GM12873 (cell line): ENCODE measurements around the gene CD164.

Source experiments
- TF ChIP-seq, protein P1 (sequence below): IDR thresholded peaks from 2 replicates; pipeline ENCODE4 v1.5.1; 2012; ENCODE audit warnings: low read depth, mild to moderate bottlenecking, moderate library complexity, low read length, control low read depth; ENCODE audit not compliant: insufficient read depth; ENCODE audit errors: missing control alignments

CD164 gene

DNA sequence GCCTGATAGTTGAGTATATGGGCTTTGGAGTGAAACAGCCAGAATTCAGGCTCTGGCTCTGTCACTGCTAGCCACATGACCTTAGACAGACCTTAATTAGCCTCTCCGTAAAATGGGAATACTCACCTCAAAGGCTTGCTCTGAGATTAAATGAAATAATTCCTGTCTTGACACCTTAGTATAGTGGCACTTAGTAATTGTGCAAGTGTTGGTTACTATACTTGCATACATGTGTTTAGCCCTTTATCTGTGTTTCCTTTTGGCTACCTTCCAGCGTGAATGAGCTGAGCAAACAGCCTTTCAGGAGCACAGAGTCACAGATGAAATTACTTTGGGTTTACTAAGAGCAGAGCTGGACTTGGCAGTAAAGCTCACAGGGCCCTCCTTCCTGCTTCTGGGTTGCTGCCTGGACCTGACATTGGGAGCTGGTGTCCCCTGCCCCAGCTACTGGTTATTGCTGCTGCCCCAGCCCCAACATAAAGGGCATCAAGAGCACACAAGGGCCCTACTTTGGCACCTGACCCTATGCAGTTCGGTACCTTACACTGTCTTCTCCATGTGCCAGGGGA lies 32.8 kb downstream of the CD164 start:
- TF ChIP-seq, protein P1, sequence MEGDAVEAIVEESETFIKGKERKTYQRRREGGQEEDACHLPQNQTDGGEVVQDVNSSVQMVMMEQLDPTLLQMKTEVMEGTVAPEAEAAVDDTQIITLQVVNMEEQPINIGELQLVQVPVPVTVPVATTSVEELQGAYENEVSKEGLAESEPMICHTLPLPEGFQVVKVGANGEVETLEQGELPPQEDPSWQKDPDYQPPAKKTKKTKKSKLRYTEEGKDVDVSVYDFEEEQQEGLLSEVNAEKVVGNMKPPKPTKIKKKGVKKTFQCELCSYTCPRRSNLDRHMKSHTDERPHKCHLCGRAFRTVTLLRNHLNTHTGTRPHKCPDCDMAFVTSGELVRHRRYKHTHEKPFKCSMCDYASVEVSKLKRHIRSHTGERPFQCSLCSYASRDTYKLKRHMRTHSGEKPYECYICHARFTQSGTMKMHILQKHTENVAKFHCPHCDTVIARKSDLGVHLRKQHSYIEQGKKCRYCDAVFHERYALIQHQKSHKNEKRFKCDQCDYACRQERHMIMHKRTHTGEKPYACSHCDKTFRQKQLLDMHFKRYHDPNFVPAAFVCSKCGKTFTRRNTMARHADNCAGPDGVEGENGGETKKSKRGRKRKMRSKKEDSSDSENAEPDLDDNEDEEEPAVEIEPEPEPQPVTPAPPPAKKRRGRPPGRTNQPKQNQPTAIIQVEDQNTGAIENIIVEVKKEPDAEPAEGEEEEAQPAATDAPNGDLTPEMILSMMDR, result no peak

DNA sequence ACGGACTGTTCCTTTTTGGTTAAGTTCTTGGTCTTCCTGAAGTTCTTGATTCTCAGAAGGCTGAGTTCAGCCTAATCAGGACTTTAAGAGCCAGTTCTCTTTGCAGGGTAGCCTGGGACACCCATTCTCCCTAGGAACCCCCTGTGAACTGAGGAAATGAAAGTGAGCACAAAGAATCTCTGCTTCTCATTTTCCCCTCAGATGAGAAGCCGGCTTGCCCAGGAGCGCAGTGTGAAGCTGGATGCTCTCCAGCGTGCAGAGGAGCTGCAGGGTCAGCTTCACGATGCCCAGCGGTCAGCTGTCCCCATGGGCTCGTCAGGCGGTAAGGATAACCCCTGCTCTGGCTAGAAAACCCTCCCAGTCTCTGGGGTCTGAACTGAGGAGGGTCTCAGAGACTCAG lies 34.0 kb downstream of the CD164 start:
- TF ChIP-seq, protein P1, result no peak

DNA sequence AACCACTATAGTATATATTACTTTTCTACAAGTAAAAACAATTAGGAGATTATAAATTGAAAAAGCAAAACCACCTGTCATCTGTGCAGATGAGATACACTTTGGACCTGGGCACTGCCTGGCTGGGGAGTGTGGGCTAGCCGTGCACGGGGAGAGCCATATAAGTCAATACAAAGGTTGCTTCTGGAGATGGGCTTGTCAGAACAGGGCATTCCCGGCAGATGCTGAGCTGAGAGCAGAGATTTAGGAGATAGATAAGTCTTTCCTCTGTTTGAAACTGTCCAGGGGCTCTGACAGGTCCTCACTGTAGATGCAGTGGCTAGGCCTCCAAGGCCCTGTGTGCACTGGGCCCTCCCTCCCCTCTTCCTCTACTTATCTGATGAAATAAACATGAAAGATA lies 34.5 kb downstream of the CD164 start:
- TF ChIP-seq, protein P1, result no peak

DNA sequence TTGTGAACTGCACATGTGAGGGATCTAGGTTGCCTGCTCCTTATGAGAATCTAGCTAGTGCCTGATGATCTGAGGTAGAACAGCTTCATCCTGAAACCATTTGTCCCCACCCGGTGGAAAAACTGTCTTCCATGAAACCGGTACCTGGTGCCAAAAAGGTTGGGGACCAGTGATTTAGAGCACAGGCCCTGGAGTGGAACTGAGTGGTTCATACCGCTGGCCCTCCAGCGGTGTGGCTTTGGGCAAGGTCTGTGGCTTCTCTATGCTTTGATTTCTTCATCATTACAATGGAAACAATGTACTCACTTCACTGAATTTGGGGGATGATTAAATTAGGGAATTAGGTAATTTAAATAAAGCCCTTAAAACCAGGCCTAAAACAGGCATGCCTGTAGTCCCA lies 36.3 kb downstream of the CD164 start:
- TF ChIP-seq, protein P1, result no peak

DNA sequence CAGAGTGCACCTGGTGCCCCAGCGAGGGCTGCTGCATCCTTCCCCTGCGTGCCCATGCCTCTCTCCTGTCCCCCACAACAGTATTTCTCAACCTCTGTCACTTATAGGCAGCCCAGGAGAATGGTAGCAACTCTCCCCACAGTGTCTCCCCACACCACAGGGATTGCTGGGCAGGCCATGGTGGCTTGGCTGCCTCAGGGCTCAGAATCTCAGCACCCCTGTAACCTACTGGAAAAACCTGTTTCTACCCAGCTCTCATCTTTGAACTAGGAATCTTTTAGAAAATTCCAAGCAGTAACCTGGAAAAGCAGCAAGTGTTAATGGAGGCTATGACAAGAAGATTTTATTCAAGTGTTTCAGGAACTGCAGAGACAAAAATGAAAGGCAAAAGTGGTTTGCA lies 38.0 kb downstream of the CD164 start:
- TF ChIP-seq, protein P1, result no peak

DNA sequence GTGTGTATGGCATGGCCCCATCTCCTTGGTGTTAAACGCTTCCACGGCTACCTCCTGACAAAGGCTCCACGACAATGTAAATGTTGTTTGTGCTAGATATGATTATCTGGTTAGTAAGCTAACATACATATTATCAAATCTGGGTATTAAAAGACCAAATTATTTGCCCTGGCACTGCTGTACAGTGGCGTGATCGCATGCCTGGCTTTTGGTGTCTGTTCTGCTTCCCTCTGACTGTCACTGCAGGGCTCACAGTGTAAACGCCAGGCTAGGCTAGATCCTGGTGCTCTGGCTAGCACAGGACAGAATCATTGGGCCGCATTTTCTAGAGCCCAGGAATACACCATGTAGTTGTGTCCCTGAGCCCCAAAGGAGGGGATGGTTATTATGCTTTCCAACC lies 38.7 kb downstream of the CD164 start:
- TF ChIP-seq, protein P1, result no peak

DNA sequence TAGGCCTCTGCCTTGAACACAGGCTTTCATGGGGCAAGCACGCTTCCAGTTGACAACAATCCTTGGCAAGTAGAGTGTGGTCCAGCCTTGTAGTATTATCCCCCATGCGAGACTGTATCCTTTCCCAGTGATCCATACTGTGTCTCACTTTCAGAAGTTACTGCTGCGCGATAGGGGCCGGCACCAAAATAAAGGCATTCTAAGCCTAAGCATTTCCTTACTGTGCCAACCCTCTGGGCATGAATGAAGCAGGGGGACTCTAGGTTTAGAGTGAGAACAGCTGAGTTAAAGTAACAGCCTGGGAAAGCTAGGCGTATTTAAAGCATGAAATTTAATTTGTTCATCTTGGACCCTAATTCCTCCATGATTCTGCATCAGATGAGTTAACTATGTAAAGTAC lies 39.4 kb downstream of the CD164 start:
- TF ChIP-seq, protein P1, result no peak
